Adrenal gland (tissue), 5 donors: ENCODE measurements around the gene RBL1.

ENCODE experiments used
- CTCF ChIP-seq, 6 experiments: fragments of 450-650 bp in 4 of 6; fragments of 200-600 bp in 2 of 6; sonication (generic) in 1 of 6; IDR thresholded peaks; 1 replicate in 5 of 6; 2 replicates in 1 of 6; pipeline versions ENCODE4 v1.5.1 to v1.8.0; 2016 to 2021; ENCODE audit warnings: antibody characterized with exemption in 6 of 6, mild to moderate bottlenecking in 2 of 6, moderate library complexity in 1 of 6
- POLR2A ChIP-seq, 2 donors: fragments of 450-650 bp; IDR thresholded peaks; one replicate each; pipeline ENCODE4 v1.6.1; 2017; ENCODE audit warnings: antibody characterized with exemption in 2 of 2, mild to moderate bottlenecking in 2 of 2, moderate library complexity in 1 of 2
- donor health status: DM: no; HTN: no; CAD: no.

GRCh38 chr20:36975099-36975818, 120.5 kb downstream of the RBL1 start:
- no peak for TF ChIP-seq POLR2A (IDR thresholded peaks at IDR 0.05)
- no peak for TF ChIP-seq CTCF (IDR thresholded peaks at IDR 0.05)
